Testis (tissue), 3 donors: ENCODE data around the gene NRG2. TPM values are rescaled to one million over a fixed set of nuclear protein-coding genes. Genes with fewer than 3 reads are reported as not detected.

ENCODE experiments used
- DNase-seq: peaks from one replicate; pipeline ENCODE4 v3.0.0-alpha.2; 2019
- H3K27ac ChIP-seq, 2 donors: fragments of 200-600 bp; sonication (generic); one replicate each; pipeline ENCODE4 v1.5.1; 2019
- H3K27me3 ChIP-seq: fragments of 200-600 bp; sonication (generic); one replicate; pipeline ENCODE4 v1.5.1; 2019
- H3K36me3 ChIP-seq: fragments of 200-600 bp; sonication (generic); one replicate; pipeline ENCODE4 v1.5.1; 2017; ENCODE audit warnings: low read depth; ENCODE audit errors: missing control alignments
- H3K4me1 ChIP-seq: fragments of 200-600 bp; sonication (generic); one replicate; pipeline ENCODE4 v1.5.1; 2019
- H3K4me3 ChIP-seq, 2 donors: fragments of 200-600 bp; sonication (generic); one replicate each; pipeline ENCODE4 v1.5.1; 2017 to 2019
- H3K9me3 ChIP-seq: fragments of 200-600 bp; sonication (generic); one replicate; pipeline ENCODE4 v1.5.1; 2017
- POLR2A ChIP-seq: fragments of 450-650 bp; IDR thresholded peaks from one replicate; pipeline ENCODE4 v1.6.1; 2017; ENCODE audit warnings: antibody characterized with exemption, mild to moderate bottlenecking, moderate library complexity
- WGBS, 2 donors: methylation state at CpG; one replicate each; pipeline ENCODE4 v1.1.5; 2018; 5-methylcytosine and 5-hydroxymethylcytosine counted together
- intact Hi-C: fragments of 100-400 bp; cut with DNase I; formaldehyde crosslinking; loops from one replicate; pipeline ENCODE4 v1.15.1; 2023; ENCODE audit warnings: low total_unique reads
- polyA plus RNA-seq: library from polyadenylated mRNA; stranded (reverse); fragments of 350-450 nt; fragmentation: Illumina TruSeq; extraction: RNeasy Lipid Tissue Mini Kit (QIAGEN cat#74804); gene quantifications from one replicate; pipeline ENCODE4 v1.2.3, GENCODE V29; 2014; ENCODE audit warnings: low read depth, low replicate concordance; ENCODE audit not compliant: insufficient read depth
- total RNA-seq, 2 donors: library from RNA; depleted of rRNA; stranded (reverse); fragments of >200 nt; gene quantifications; one replicate each; pipeline ENCODE4 v1.2.3, GENCODE V29; 2016
- TF ChIP-seq, protein P1 (sequence below), 3 experiments: fragments of 450-650 bp in 2 of 3; fragments of 200-600 bp in 1 of 3; sonication (generic) in 1 of 3; IDR thresholded peaks; one replicate each; pipeline ENCODE4 v1.5.1; 2016 to 2019; ENCODE audit warnings: antibody characterized with exemption in 3 of 3, mild to moderate bottlenecking in 2 of 3, moderate library complexity in 1 of 3

NRG2 gene
- total and polyA plus RNA-seq, 3 donors from 2014 or later = 4.8 to 23.2 (median 13.0) TPM

DNA sequence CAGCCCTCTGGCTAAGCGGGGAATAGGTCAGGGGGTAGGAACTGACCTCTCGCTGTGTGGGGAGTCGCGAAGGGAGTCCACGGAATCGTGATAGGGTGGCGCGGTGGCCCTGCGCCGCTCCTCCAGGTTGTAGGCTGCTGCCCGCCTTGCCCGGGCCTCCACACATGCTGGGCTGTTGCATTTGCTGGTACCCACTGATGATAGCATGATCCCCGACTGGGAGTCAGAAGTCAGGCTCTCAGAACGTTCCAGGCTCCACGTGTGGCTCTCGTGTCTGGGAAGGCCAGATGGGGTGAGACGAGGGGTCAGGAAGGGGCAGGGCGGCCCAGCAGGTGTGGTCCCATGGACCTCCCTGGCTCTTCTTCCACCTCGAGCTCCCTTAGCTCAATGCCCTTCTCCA is 191.5 kb downstream of the NRG2 start:
- H3K9me3 ChIP-seq = no peaks in the 10 kb centered on the region
- WGBS, 2 donors = 92% methylated on average over 18 to 19 of the region's 19 CpGs
- TF ChIP-seq POLR2A = no peak
- TF ChIP-seq, protein P1, sequence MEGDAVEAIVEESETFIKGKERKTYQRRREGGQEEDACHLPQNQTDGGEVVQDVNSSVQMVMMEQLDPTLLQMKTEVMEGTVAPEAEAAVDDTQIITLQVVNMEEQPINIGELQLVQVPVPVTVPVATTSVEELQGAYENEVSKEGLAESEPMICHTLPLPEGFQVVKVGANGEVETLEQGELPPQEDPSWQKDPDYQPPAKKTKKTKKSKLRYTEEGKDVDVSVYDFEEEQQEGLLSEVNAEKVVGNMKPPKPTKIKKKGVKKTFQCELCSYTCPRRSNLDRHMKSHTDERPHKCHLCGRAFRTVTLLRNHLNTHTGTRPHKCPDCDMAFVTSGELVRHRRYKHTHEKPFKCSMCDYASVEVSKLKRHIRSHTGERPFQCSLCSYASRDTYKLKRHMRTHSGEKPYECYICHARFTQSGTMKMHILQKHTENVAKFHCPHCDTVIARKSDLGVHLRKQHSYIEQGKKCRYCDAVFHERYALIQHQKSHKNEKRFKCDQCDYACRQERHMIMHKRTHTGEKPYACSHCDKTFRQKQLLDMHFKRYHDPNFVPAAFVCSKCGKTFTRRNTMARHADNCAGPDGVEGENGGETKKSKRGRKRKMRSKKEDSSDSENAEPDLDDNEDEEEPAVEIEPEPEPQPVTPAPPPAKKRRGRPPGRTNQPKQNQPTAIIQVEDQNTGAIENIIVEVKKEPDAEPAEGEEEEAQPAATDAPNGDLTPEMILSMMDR (IDR thresholded peaks at IDR 0.05) = no peak
- no peak overlapping the region for H3K4me3 ChIP-seq
- intact Hi-C loops = no loop called here
- no peak overlapping the region for H3K27ac ChIP-seq
- H3K4me1 ChIP-seq = peaks cover 4% of the 10 kb centered on the region
- H3K36me3 ChIP-seq = no peaks in the 10 kb centered on the region
- DNase-seq = no peak
- no peaks in the 10 kb centered on the region for H3K27me3 ChIP-seq

DNA sequence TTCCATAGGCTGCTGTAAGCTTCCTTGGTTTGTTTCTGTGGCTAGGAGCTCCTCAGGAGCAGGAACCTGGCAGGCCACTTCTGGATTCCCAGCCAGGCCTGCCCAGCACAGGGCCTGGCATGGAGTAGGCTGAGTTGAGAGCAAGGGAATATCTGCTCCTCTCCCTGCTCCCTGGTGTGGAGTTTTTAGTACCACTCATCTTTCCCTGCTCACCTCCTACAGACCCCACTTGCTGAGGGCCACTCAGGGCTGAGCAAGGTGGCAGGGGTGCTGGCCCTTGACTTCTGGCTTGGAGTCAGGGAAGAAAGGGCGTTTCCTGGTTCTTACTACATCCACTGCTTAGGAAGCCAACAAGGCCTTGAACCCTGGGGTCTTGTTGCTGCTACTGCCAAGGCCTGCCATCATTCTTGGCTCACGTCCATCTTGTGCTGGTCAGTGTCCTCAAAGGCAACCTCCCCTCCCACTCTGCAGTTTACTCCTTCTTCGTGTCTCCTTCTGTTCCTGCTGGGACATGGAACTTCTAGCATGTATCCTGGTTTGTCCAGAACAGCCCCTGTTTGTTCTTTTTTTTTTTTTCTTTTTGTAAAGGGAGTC is 192.6 kb downstream of the NRG2 start:
- peak; percentile 52 for DNase-seq
- no peak overlapping the region for H3K27ac ChIP-seq

GRCh38 chr5:139849942-139850341 is 193.2 kb downstream of the NRG2 start:
- no peak for DNase-seq
- Histone ChIP-seq H3K27me3 (no peaks in the 10 kb centered on the region), H3K9me3 (no peaks in the 10 kb centered on the region), H3K36me3 (no peaks in the 10 kb centered on the region), H3K4me1 (peaks cover 7% of the 10 kb centered on the region), H3K4me3 (no peak overlapping the region), H3K27ac (no peak overlapping the region)
- intact Hi-C loops = no loop called here
- TF ChIP-seq, protein P1 (IDR thresholded peaks at IDR 0.05) = no peak
- TF ChIP-seq POLR2A = no peak
- WGBS, 2 donors = 48 to 49% methylated on average over 2 of the region's 2 CpGs

More for the DNA sequence above, 192.6 kb downstream of the NRG2 start:
- TF ChIP-seq POLR2A = no peak
- TF ChIP-seq, protein P1 (IDR thresholded peaks at IDR 0.05) = no peak
- Histone ChIP-seq H3K36me3 (no peaks in the 10 kb centered on the region), H3K4me1 (peaks cover 7% of the 10 kb centered on the region), H3K4me3 (no peak overlapping the region), H3K27me3 (no peaks in the 10 kb centered on the region), H3K9me3 (no peaks in the 10 kb centered on the region)
- intact Hi-C loops = no loop called here
- 41 to 45% methylated on average over 3 of the region's 3 CpGs for WGBS, 2 donors

DNA sequence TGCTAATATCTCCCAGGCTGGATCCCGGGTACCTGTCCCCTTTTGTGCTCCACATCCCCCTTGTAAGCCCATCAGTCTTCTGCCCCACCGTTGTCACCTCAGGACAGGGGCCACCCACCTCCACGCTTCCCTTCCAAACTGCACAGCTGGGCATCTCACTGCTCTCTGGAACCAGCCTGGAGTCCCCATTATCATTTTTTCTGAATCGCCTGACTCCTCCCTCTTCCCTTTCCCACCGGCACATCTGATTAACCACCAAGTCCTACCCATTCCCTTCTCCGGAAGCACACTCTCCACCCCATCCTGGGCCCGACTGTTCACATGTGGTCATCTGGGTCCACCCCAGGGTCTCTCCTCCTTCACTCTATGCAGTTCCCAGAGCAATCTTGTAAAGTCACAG is 193.6 kb downstream of the NRG2 start:
- Histone ChIP-seq H3K27me3 (no peaks in the 10 kb centered on the region), H3K27ac (no peak overlapping the region), H3K4me1 (peaks cover 7% of the 10 kb centered on the region), H3K36me3 (no peaks in the 10 kb centered on the region), H3K4me3 (no peak overlapping the region), H3K9me3 (no peaks in the 10 kb centered on the region)
- DNase-seq = no peak
- intact Hi-C loops = no loop called here
- WGBS, 2 donors = 43 to 61% methylated on average over 7 of the region's 7 CpGs
- no peak for TF ChIP-seq POLR2A
- TF ChIP-seq, protein P1 (IDR thresholded peaks at IDR 0.05) = no peak

DNA sequence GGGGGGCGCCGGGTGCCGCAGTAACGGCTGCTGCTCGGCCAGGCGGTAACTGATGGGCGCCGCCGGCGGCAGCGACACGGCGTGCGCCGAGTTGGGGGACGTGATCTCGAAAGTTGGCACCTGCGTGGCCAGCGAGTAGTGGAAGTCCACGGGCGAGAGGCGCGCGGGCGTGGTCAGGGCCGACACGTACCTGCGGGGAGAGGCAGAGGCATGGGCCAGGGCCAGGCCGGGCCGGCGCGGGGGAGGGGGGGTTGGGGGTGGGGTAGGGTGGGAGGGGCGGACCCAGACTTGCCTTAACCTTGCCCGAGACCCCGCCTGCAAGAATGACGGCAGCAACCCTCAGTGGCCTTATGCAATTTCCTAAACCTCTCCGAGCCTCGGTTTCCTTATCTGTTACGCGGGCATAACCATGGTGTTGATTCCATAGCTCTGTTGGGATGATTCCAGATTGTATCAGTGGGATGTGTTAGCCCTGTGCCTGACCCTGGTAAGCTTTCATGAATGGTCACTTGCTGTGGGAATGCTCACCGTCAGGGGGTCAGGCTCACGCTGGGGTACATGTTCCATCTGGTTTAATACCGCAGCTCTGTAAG is 194.5 kb downstream of the NRG2 start:
- intact Hi-C loops = no loop called here
- WGBS, 2 donors = 53 to 61% methylated on average over 12 to 42 of the region's 43 CpGs
- no peaks in the 10 kb centered on the region for H3K9me3 ChIP-seq
- H3K36me3 ChIP-seq = no peaks in the 10 kb centered on the region
- DNase-seq = no peak
- no peaks in the 10 kb centered on the region for H3K27me3 ChIP-seq
- peaks cover 7% of the 10 kb centered on the region for H3K4me1 ChIP-seq
- TF ChIP-seq, protein P1 (IDR thresholded peaks at IDR 0.05) = no peak
- no peak for TF ChIP-seq POLR2A
- H3K4me3 ChIP-seq = peak overlapping the region; percentile 34 to 54
- no peak overlapping the region for H3K27ac ChIP-seq
